RPMI8226 (cell line): ENCODE data around the gene OTX2.

Experiments used
- DNase-seq: peaks from one replicate; pipeline ENCODE4 v3.0.0-alpha.2; 2015

Gene OTX2

GRCh38 chr14:56794557-56795283, 15.6 kb downstream of the OTX2 start:
- DNase-seq = no peak

GRCh38 chr14:56794088-56794556, 16.2 kb downstream of the OTX2 start:
- no peak for DNase-seq

GRCh38 chr14:56789955-56790354, 20.3 kb downstream of the OTX2 start:
- no peak for DNase-seq

GRCh38 chr14:56787530-56787929, 22.7 kb downstream of the OTX2 start:
- DNase-seq = no peak

- no peak for DNase-seq
Observed at GRCh38 chr14:56782711-56783110, 27.6 kb downstream of the OTX2 start.

GRCh38 chr14:56774503-56774902, 35.8 kb downstream of the OTX2 start:
- no peak for DNase-seq

GRCh38 chr14:56770512-56770911, 39.8 kb downstream of the OTX2 start:
- DNase-seq = no peak

GRCh38 chr14:56760164-56760914, 49.9 kb downstream of the OTX2 start:
- DNase-seq = no peak

DNA sequence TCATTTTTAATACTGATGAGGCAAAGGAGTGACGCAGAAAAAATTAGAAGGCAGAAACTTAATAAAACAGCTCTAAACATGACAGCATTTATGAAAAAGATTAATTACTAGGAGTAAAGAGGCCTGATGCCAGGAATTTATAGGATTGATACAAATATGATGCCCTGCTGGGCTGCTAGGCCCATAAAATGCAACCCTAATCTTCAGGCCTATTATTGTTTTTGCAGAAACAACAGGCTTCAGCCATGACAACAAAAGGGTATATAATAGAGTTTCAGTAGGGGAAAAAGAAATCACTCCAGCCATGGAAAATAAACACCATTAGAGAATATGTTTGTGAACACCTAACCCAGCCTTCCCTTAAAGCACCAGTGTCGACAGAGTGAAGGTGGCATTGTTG, 50.6 kb downstream of the OTX2 start:
- no peak for DNase-seq

DNA sequence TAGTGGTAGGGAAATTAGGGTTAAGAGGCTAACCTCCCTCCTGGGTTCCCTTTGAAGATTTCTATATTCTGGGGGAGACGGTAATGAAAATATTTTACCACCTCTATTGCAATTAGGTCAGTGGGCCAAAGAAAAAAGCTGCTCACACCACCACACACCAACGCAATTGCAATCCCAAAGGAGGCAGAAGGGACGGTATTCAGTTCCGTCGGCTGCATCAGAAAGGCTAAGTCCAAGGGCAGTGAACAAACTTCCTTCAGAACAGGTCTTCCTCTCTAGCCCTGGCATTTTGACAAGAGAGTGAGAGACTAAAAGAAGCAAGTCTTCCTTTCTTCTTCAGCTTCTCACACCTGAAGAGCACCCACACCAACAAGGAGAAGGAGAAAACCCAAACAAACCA, 51.2 kb downstream of the OTX2 start:
- no peak for DNase-seq

GRCh38 chr14:56754921-56755320, 55.4 kb downstream of the OTX2 start:
- DNase-seq = no peak

GRCh38 chr14:56753396-56753795, 56.9 kb downstream of the OTX2 start:
- no peak for DNase-seq

DNA sequence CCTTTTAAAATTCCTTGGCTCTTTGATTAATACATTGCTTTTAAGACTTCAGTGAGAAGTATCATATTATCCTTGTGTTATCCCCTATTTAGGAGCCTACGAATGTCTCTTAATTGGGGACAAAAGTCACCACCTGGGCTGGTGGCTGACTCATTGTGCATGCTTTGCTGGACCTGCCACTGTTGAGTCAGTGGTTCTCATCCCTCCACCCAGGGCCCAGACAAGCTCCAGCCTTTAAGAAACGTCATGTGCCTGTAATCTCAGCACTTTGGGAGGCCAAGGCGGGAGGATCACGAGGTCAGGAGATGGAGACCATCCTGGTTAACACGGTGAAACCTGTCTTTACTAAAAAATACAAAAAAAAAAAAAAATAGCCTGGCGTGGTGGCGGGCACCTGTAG, 57.9 kb downstream of the OTX2 start:
- DNase-seq = no peak

GRCh38 chr14:56751471-56751870, 58.8 kb downstream of the OTX2 start:
- no peak for DNase-seq
